HEK293 (cell line): ENCODE measurements around the gene HTRA1.

ENCODE experiments used
- TCF7L2 ChIP-seq: IDR thresholded peaks from 2 replicates; pipeline ENCODE4 v1.6.1; 2011; ENCODE audit warnings: low read depth, mild to moderate bottlenecking, inconsistent platforms, low read length, moderate library complexity, borderline replicate concordance
- TRIM28 ChIP-seq: IDR thresholded peaks from 2 replicates; pipeline ENCODE4 v1.6.1; 2011; ENCODE audit warnings: low read length, control low read depth, borderline replicate concordance
- ZNF626 ChIP-seq: fragments of 450-650 bp; sonication (Bioruptor Pico); formaldehyde crosslinking; IDR thresholded peaks from 2 replicates; pipeline ENCODE4 v1.5.1; 2018; ENCODE audit warnings: missing biosample characterization, missing genetic modification characterization, inconsistent platforms
- ZNF785 ChIP-seq: fragments of 450-650 bp; formaldehyde crosslinking; IDR thresholded peaks from 2 replicates; pipeline ENCODE4 v1.5.1; 2016; ENCODE audit warnings: missing biosample characterization, missing genetic modification characterization
- ZSCAN5A ChIP-seq: fragments of 450-650 bp; formaldehyde crosslinking; IDR thresholded peaks from 2 replicates; pipeline ENCODE4 v1.5.1; 2016; ENCODE audit warnings: missing biosample characterization, missing genetic modification characterization
- TF ChIP-seq, protein P1 (sequence below): fragments of 450-650 bp; formaldehyde crosslinking; IDR thresholded peaks from 2 replicates; pipeline ENCODE4 v1.5.1; 2016; ENCODE audit warnings: missing biosample characterization, missing genetic modification characterization
- TF ChIP-seq, protein P2 (sequence below): fragments of 450-650 bp; formaldehyde crosslinking; IDR thresholded peaks from 2 replicates; pipeline ENCODE4 v1.5.1; 2016; ENCODE audit warnings: missing biosample characterization, missing genetic modification characterization

DNA sequence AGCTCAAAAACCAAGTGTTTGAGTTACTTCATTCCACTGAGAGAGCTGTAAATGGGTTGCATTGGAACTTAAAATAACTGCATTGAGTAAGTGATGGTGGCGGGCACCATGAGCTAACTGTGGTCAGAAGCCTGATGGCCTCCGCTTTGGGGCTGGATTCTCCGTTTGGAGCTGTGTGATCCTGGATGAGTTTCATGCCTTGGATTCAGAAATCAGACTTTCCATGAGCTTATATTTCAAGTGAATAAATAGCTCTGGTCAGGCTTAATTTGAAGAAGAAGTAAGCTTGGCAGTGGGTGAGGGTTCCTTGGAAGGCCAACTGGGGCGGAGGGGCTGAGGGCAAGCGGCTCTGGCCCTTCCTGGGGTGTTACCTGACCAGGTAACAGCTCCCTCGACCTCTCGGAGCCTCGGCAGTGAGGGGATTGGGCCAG lies 5.6 kb downstream of the HTRA1 start:
- TF ChIP-seq, protein P1, sequence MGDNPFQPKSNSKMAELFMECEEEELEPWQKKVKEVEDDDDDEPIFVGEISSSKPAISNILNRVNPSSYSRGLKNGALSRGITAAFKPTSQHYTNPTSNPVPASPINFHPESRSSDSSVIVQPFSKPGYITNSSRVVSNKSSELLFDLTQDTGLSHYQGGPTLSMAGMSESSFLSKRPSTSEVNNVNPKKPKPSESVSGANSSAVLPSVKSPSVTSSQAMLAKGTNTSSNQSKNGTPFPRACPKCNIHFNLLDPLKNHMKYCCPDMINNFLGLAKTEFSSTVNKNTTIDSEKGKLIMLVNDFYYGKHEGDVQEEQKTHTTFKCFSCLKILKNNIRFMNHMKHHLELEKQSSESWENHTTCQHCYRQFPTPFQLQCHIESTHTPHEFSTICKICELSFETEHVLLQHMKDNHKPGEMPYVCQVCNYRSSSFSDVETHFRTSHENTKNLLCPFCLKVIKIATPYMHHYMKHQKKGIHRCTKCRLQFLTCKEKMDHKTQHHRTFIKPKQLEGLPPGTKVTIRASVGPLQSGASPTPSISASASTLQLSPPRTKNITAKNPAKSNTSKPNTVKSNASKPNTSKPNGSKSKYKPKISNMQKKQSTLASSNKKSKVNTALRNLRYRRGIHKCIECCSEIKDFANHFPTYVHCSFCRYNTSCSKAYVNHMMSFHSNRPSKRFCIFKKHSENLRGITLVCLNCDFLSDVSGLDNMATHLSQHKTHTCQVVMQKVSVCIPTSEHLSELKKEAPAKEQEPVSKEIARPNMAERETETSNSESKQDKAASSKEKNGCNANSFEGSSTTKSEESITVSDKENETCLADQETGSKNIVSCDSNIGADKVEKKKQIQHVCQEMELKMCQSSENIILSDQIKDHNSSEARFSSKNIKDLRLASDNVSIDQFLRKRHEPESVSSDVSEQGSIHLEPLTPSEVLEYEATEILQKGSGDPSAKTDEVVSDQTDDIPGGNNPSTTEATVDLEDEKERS (tag by site-specific recombination) = no peak
- TF ChIP-seq ZNF785 (no peak), ZSCAN5A (no peak), TCF7L2 (no peak), TRIM28 (no peak), ZNF626 (tag by site-specific recombination) (no peak)
- TF ChIP-seq, protein P2, sequence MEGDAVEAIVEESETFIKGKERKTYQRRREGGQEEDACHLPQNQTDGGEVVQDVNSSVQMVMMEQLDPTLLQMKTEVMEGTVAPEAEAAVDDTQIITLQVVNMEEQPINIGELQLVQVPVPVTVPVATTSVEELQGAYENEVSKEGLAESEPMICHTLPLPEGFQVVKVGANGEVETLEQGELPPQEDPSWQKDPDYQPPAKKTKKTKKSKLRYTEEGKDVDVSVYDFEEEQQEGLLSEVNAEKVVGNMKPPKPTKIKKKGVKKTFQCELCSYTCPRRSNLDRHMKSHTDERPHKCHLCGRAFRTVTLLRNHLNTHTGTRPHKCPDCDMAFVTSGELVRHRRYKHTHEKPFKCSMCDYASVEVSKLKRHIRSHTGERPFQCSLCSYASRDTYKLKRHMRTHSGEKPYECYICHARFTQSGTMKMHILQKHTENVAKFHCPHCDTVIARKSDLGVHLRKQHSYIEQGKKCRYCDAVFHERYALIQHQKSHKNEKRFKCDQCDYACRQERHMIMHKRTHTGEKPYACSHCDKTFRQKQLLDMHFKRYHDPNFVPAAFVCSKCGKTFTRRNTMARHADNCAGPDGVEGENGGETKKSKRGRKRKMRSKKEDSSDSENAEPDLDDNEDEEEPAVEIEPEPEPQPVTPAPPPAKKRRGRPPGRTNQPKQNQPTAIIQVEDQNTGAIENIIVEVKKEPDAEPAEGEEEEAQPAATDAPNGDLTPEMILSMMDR = no peak
